HG02763 (cell line): ENCODE measurements around the gene SPATA24.
"Not testable (repeated sequence)": the region's sequence is repeated elsewhere in the genome, so short reads cannot be mapped to it uniquely, and the experiment has no call there.

ENCODE experiments used
- ATAC-seq: cut with Tn5 transposase; IDR thresholded peaks from one replicate; pipeline ENCODE4 v1.9.1; 2021; ENCODE audit warnings: mild to moderate bottlenecking, moderate library complexity; ENCODE audit not compliant: unreplicated experiment

SPATA24 gene, protein sequence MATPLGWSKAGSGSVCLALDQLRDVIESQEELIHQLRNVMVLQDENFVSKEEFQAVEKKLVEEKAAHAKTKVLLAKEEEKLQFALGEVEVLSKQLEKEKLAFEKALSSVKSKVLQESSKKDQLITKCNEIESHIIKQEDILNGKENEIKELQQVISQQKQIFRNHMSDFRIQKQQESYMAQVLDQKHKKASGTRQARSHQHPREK

DNA sequence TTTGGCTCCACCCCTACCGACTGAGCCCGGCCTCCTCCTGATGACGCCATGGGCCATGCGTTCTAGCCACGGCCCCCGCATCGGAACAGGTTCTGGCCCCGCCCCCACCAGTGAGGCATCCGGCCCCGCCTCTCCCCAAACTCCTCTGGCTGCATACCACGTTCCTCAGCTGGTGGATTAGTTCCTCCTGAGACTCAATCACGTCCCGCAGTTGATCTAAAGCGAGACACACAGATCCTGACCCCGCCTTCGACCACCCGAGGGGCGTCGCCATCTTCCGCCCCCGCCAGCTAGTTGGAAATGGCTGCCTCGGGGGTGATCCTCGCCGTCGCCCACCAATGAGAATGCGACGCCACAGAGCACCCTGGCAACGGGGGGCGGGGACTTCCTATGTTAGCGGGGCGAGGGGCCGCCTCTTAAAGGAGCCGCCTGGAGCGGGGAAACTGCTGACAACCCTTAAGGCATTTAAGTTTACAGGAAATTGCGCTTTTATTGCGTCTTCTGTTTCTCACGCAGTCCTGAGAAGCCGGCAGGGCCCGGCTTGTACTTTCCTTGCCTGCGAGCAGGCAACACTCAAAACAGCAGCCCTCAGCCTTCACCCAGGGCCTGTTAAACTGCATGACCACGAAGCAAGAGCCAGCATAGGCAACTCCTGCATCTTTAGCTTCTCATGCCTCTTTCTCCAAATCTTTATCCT lies at the start of gene SPATA24:
Gene SPATA24 (minus strand): TSS at position 303 of the 697 bp plus-strand sequence. CDS start 29 bp downstream, at position 274.
- ATAC-seq: peak; percentile 85

DNA sequence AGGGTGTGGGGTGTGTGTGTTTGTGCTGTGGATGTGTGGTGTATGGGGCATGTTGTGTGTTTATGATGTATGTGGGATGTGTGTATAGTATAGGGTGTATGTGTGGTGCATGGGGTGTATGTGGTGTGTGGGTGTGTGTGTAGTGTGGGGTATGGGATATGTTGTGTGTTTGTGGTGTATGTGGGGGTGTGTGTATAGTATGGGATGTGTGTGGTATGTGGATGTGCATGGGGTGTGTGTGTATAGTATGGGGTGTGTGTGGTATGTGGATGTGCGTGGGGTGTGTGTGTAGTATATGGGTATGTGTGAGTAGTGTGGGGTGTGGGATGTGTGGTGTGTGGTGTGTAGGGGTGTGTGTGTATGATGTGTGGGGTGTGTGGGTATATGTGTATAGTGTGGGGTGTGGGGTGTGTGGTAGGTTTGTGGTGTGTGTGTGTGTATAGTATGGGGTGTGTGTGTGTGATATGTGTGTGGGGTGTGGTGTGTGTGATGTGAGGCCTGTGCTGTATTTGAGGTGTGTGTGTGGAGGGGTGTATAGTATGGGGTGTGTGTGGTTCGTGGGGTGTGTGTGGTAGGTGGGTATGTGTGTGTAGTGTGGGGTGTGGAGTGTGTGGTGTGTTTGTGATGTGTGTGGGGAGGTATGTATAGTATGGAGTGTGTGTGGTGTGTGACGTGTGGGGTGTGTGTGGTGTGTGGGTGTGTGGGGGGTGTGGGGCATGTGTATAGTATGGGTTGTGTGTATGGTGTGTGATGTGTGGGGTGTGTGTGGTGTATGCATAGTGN lies 48.2 kb upstream of the SPATA24 start:
- ATAC-seq: no peak

DNA sequence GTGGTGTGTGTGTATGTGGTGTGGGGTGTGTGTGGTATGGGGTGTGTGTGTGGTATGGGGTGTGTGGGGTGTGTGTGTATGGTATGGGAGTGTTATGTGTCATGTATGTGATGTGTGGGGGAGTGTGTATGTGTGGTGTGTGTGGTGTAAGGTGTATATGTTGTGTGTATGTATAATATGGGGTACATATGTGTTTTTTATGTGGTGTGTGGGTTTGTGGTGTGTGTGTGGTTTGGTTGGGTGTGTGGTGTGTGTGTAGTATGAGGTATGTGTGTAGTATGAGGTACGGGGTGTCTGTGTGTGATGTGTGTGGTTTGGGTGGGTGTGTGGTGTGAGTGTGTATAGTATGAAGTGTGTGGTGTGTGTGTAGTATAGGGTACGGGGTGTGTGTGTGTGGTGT lies 47.3 kb upstream of the SPATA24 start:
- ATAC-seq: no peak

DNA sequence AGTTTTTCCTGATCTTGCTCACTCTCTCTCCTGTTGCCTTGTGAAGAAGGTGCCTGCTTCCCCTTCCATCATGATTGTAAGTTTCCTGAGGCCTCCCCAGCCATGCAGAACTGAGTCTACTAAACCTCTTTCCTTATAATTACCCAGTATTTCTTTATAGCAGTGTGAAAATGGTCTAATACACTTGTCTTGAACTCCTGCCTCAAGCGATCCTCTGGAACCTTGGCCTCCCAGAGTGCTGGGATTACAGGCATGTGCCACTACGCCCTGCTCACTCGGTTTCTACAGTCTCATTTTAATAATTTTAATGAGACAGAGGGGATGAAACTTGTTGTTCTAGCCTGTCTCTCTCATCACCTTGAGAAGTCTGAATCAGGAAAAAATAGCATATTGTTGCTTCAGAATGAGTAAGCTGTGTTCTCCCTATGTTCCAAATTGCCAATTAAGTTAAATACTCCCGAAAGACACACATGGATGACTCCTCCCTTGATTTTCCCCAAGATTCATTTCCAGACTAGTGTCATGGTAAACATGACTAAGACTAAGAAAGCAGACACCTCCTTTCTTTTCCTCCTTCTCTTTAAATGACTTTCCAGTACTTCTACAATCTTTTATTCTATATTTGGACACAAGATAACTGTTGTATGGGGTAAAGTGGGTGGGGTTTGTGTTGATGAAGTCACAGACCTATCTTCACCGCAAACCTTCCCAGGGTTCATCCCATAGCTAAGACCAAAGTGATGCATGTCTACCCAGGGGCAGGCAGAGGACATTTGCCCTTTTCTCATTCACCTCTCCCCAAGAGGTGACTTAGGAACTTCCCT lies 43.3 kb upstream of the SPATA24 start:
- ATAC-seq: peak; percentile 62

DNA sequence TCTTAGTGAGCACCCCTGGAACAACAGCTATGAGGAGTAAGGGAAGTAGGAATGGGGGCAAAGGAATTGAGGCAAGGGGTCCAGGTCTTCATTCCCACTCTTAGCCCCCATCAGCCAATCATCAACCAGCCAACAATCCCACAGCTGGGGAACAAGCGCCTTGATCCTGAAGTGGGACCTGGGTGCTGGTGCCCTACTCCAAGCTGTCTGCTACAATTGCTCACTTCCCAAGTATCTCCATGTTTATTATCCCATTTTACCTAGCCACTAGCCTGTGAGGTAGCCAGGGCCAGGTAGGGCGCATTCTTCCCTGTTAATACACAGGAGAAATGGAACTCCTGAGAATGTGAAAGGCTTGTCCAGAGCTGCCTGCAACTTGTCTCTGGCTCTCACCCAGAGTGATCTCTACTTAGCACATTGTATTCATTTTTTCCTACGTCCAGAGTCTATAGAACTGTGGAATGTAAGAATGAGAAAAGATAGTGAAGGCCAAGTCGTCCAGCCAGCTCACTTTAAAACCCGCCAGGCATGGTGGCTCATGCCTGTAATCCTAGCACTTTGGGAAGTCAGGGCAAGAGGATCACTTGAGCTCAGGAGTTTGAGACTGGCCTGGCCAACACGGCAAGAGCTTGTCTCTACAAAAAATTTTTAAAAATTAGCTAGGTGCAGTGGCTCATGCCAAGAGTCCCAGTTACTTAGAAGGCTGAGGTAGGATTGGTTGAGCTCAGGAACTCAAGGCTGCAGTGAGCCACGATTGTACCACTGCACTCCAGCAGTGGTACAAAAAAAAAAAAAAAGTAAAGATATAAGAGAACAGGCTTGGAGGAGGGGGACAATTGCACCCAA lies 41.7 kb upstream of the SPATA24 start:
- no peak for ATAC-seq

DNA sequence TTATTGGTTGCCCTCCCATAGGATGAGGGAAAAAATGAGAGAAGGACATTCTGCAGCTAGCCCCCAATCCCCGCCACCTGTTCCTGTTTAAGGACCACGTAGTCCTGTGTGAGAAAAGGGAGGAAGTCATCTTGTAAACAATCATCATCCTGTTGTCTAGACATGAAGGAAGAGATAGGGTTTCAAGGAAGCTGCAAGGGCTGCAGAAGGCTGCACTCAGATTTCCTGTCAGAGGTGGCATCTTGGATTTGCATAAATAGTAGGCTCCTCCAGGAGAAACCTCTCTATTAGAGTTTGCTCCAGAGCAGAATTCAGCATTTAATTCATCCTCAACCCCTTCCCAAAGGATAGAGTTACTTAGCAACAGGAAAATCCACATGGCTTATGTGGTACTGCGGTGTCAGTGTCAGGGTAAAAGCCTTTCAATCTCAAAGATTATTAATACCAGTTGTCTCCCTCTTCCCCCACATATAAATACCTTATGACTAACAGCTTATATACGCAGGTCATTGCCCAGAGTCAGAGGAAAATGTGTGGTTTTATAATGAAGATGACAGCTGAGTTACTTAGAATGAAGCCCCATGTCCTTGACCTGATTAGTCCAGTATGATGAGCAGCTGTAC lies 40.1 kb upstream of the SPATA24 start:
- no peak for ATAC-seq

GRCh38 chr5:139440416-139440815 lies 36.5 kb upstream of the SPATA24 start:
- ATAC-seq: not testable (repeated sequence)

- peak; percentile 85 for ATAC-seq
Observed at GRCh38 chr5:139439013-139439903, 35.4 kb upstream of the SPATA24 start, which contains the start of gene DNAJC18. DNAJC18 (minus strand) TSS chr5:139439525; CDS start chr5:139439445, 80 bp downstream.

DNA sequence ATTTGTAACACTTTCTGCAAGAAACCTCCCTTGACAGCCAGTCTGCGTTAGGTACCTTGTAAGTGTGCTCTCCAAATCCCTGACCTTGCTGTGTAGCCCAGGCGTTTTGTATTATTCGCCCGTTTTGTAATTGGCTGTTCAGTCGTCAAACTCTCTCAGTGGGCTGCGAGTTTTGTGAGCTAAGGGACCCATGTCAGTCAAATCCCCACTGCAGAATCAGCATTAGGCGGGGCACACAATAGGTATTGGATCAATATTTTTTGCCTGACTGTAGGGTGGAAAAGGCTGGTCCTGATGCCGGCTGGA lies 34.8 kb upstream of the SPATA24 start:
- no peak for ATAC-seq

DNA sequence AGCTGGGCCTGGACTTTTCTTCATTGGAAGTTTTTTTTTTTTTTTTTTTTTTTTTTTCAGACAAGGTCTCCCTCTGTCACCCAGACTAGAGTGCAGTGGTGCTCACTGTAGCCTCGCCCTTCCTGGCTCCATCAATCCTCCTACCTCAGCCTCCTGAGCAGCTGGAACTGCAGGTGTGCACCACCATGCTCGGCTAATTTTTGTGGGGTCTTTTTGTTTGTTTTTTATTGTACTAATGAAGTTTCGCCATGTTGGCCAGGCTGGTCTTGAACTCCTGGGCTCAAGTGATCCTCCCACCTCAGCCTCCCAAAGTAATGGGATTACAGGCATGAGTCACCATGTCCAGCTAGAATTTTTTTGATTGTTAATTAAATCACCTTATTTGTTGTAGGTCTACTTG lies 31.8 kb upstream of the SPATA24 start:
- no peak for ATAC-seq

- no peak for ATAC-seq
Observed at GRCh38 chr5:139431706-139432105, 27.8 kb upstream of the SPATA24 start.

- ATAC-seq: no peak
Observed at GRCh38 chr5:139430015-139430414, 26.1 kb upstream of the SPATA24 start.

GRCh38 chr5:139426203-139426885 lies 22.5 kb upstream of the SPATA24 start:
- no peak for ATAC-seq

GRCh38 chr5:139425497-139425896 lies 21.6 kb upstream of the SPATA24 start:
- ATAC-seq: no peak

- no peak for ATAC-seq
Observed at GRCh38 chr5:139422307-139422893, 18.5 kb upstream of the SPATA24 start.

DNA sequence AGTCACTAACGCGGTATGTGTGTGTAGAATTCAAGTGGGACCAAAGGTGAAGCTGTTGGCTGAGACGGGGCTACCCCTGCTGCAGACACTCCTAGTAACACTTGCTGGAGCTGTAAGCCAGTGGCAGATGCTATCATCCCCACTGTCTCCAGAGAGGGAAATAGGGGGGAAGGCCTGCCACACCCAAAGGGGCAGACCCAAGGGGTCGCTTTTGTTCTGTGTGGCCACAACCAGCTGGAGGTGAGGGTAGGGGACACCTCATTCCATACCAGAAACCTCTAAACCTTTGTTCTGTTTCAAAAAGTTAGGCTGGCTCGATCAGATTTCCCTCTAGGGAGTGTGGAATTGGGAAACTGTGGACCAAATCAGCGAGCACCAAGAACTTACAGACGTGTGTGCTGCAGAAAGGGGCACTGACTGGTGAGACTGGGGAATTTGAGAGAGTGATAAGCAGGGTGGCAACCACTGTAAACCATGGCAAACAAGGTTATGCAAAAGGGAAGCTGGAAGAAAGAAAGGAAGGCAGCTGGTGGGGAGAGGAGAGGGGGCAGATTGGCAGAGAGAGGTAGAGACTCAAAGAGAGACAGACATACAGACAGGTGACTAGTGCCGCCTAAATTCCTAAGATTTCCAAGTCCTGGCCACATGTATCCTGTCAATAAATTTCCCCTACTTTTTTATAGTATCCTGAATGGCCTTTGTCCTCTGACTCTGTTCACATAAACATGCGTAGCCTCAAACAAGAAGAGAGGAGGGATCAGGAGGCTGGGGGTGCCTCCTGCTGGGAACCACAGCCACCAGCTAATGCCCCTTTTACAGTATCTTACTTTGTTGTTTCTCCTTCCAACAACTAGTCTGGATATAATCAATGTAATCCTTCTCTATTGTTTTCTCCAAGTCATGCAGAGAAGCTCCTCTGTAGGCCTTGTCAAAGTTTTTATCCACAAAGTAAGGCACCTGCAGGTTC lies 15.6 kb upstream of the SPATA24 start:
- ATAC-seq: no peak

DNA sequence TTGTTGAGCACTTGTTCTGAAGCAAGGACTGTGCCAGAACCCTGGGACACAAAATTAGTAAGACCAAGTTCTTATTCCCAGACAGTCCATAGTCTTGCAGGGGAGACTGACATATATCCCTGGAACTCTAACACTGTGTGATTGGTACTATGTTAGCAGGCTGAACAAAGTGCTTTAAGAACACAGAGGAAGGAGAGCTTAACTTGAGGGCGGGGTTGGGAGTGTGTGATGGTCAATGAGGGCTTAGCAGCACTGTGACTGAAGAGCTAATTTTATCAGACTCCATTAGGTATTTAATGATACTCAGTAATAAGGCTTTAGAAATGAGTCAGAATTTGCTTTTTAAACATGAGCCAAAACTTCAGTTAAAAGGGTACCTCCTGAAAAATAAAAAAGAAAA lies 14.9 kb upstream of the SPATA24 start:
- ATAC-seq: no peak
